Uterus (tissue), 4 donors: Measurements from ENCODE around the gene HNRNPM. TPM values are rescaled to one million over a fixed set of nuclear protein-coding genes. Genes with fewer than 3 reads are reported as not detected.
A peak's percentile ranks its signal among the peaks of the same experiment; 100 is the strongest.

Experiments used
- DNase-seq, 2 donors: peaks; one replicate each; pipeline ENCODE4 v3.0.0-alpha.2; 2019 to 2020
- H3K27ac ChIP-seq, 2 donors: fragments of 200-600 bp; sonication (generic); 1 replicate in 1 of 2; 2 replicates in 1 of 2; pipeline ENCODE4 v1.5.1; 2016 to 2018
- H3K27me3 ChIP-seq, 2 donors: fragments of 200-600 bp; sonication (generic); one replicate each; pipeline ENCODE4 v1.5.1; 2018 to 2019; ENCODE audit warnings: control low read depth in 1 of 2
- H3K36me3 ChIP-seq, 2 donors: fragments of 200-600 bp; sonication (generic); one replicate each; pipeline ENCODE4 v1.5.1; 2019; ENCODE audit warnings: control low read depth in 1 of 2
- H3K4me1 ChIP-seq, 2 donors: fragments of 200-600 bp; sonication (generic); one replicate each; pipeline ENCODE4 v1.5.1; 2018 to 2019; ENCODE audit warnings: control low read depth in 1 of 2
- H3K4me3 ChIP-seq, 2 donors: fragments of 200-600 bp; sonication (generic); 1 replicate in 1 of 2; 2 replicates in 1 of 2; pipeline ENCODE4 v1.5.1; 2018 to 2019; ENCODE audit warnings: mild to moderate bottlenecking in 1 of 2
- H3K9me3 ChIP-seq, 2 donors: fragments of 200-600 bp; sonication (generic); one replicate each; pipeline ENCODE4 v1.5.1; 2019; ENCODE audit warnings: control low read depth in 1 of 2
- POLR2A ChIP-seq, 2 donors: fragments of 450-650 bp; IDR thresholded peaks; one replicate each; pipeline ENCODE4 v1.6.1; 2016; ENCODE audit warnings: antibody characterized with exemption in 2 of 2, mild to moderate bottlenecking in 1 of 2, moderate library complexity in 1 of 2
- intact Hi-C: fragments of 100-400 bp; cut with DNase I; formaldehyde crosslinking; loops from one replicate; pipeline ENCODE4 v1.15.1; 2023; ENCODE audit warnings: low total_unique reads
- total RNA-seq, 4 donors: library from RNA; depleted of rRNA in 3 of 4; stranded (reverse); fragments of >200 nt in 3 of 4; gene quantifications; one replicate each; pipeline versions ENCODE4 v1.1.0 to v1.2.4, GENCODE V29; 2014 to 2023
- TF ChIP-seq, protein P1 (sequence below), 4 experiments: fragments of 200-600 bp in 2 of 4; fragments of 450-650 bp in 2 of 4; sonication (generic) in 2 of 4; IDR thresholded peaks; one replicate each; pipeline ENCODE4 v1.5.1; 2016 to 2019; ENCODE audit warnings: antibody characterized with exemption in 4 of 4, mild to moderate bottlenecking in 2 of 4, moderate library complexity in 1 of 4
- donor health status: DM: yes; HTN: yes; CAD: no.

The HNRNPM gene
- total RNA-seq, 4 donors from 2014 or later = 50.3 to 186 (median 98.5) TPM

GRCh38 chr19:8526345-8527091 lies 81.7 kb downstream of the HNRNPM start:
- H3K4me1 ChIP-seq = no peaks in the 10 kb centered on the region
- no peaks in the 10 kb centered on the region for H3K36me3 ChIP-seq
- H3K4me3 ChIP-seq = peak overlapping the region; percentile 39 to 69
- no peaks in the 10 kb centered on the region for H3K27me3 ChIP-seq
- no peaks in the 10 kb centered on the region for H3K9me3 ChIP-seq
- intact Hi-C loops = no loop called here
- DNase-seq = peak; percentile 92 to 94
- peak overlapping the region; percentile 92 to 96 for H3K27ac ChIP-seq
- peak; percentile 3 to 64 for TF ChIP-seq POLR2A (IDR thresholded peaks at IDR 0.05)
- TF ChIP-seq, protein P1, sequence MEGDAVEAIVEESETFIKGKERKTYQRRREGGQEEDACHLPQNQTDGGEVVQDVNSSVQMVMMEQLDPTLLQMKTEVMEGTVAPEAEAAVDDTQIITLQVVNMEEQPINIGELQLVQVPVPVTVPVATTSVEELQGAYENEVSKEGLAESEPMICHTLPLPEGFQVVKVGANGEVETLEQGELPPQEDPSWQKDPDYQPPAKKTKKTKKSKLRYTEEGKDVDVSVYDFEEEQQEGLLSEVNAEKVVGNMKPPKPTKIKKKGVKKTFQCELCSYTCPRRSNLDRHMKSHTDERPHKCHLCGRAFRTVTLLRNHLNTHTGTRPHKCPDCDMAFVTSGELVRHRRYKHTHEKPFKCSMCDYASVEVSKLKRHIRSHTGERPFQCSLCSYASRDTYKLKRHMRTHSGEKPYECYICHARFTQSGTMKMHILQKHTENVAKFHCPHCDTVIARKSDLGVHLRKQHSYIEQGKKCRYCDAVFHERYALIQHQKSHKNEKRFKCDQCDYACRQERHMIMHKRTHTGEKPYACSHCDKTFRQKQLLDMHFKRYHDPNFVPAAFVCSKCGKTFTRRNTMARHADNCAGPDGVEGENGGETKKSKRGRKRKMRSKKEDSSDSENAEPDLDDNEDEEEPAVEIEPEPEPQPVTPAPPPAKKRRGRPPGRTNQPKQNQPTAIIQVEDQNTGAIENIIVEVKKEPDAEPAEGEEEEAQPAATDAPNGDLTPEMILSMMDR (IDR thresholded peaks at IDR 0.05) = no peak

GRCh38 chr19:8528500-8528899 lies 83.7 kb downstream of the HNRNPM start:
- Histone ChIP-seq H3K4me1 (no peaks in the 10 kb centered on the region), H3K4me3 (no peak overlapping the region), H3K27me3 (no peaks in the 10 kb centered on the region), H3K27ac (no peak overlapping the region), H3K36me3 (no peaks in the 10 kb centered on the region), H3K9me3 (no peaks in the 10 kb centered on the region)
- no peak for TF ChIP-seq POLR2A (IDR thresholded peaks at IDR 0.05)
- TF ChIP-seq, protein P1 (IDR thresholded peaks at IDR 0.05) = no peak
- intact Hi-C loops = no loop called here
- no peak for DNase-seq

GRCh38 chr19:8529369-8530006 lies 84.7 kb downstream of the HNRNPM start:
- Histone ChIP-seq H3K27ac (no peak overlapping the region), H3K36me3 (no peaks in the 10 kb centered on the region), H3K9me3 (no peaks in the 10 kb centered on the region), H3K4me1 (no peaks in the 10 kb centered on the region), H3K4me3 (no peak overlapping the region), H3K27me3 (no peaks in the 10 kb centered on the region)
- TF ChIP-seq POLR2A (IDR thresholded peaks at IDR 0.05) = no peak
- TF ChIP-seq, protein P1 (IDR thresholded peaks at IDR 0.05) = no peak
- DNase-seq = no peak
- intact Hi-C loops = no loop called here

DNA sequence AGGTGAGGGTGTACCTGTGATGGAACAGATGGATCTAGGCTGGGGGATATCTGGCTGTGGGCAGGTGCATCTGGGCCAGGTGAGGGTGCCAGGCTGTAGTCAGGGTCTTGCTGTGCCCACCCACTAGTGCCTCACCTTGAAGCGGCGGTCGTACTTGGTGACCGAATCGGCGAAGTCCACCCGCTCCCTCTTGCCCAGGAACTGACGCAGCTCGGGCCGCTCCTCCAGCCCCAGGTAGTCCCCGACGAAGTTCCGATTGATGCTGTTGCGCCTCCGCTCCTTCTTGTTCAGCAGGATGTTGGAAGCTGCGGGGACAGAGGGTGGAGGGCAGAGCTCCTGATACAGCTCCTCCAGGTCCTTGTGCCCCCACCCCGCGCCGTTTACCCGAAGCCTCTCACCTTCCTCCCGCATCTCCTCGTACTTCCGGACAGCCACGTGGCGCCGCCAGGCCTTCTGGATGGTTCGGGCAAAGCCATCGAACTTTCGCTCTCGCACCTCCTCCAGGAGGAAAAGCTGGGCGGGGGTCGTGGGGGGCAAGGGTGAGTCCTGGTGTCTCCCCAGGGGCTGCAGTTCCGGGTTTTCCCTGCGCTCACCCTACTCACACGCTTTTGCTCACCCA lies 85.4 kb downstream of the HNRNPM start:
- no peak for DNase-seq
- Histone ChIP-seq H3K27ac (no peak overlapping the region), H3K36me3 (no peaks in the 10 kb centered on the region), H3K9me3 (no peaks in the 10 kb centered on the region), H3K4me1 (no peaks in the 10 kb centered on the region), H3K4me3 (no peak overlapping the region), H3K27me3 (no peaks in the 10 kb centered on the region)
- intact Hi-C loops = no loop called here
- TF ChIP-seq, protein P1 (IDR thresholded peaks at IDR 0.05) = no peak
- TF ChIP-seq POLR2A (IDR thresholded peaks at IDR 0.05) = no peak

DNA sequence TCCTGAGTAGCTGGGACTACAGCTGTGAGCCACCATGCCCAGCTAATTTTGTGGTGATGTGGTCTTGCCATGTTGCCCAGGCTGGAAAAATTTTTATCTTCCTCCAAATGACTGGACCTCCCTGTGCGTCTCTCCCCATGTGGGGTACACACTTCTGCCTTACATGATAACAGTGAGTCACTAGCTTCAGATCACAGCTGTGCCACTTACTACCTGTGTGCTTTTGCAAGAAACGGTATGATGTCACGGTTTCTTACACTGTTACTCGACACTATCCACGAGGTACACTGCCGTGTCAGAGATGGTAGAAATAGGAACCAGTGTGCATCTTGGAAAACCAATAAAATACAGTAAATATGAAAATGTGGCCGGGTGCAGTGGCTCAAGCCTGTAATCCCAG lies 86.7 kb downstream of the HNRNPM start:
- intact Hi-C loops = no loop called here
- DNase-seq = no peak
- Histone ChIP-seq H3K27me3 (no peaks in the 10 kb centered on the region), H3K4me3 (no peak overlapping the region), H3K36me3 (no peaks in the 10 kb centered on the region), H3K27ac (no peak overlapping the region), H3K4me1 (no peaks in the 10 kb centered on the region), H3K9me3 (no peaks in the 10 kb centered on the region)
- TF ChIP-seq, protein P1 (IDR thresholded peaks at IDR 0.05) = no peak
- no peak for TF ChIP-seq POLR2A (IDR thresholded peaks at IDR 0.05)
